H9 (cell line): Measurements from ENCODE around the gene ZRANB3. TPM values are rescaled to one million over a fixed set of nuclear protein-coding genes. Genes with fewer than 3 reads are reported as not detected.

ENCODE experiments used
- DNase-seq: peaks from one replicate; pipeline ENCODE4 v3.0.0-alpha.2; 2017
- H2AFZ ChIP-seq: one replicate; pipeline ENCODE4 v1.6.1; 2013; ENCODE audit warnings: mild to moderate bottlenecking, low read length, control low read depth, moderate library complexity
- H2AK5ac ChIP-seq: 2 replicates; pipeline ENCODE4 v1.6.1; 2013; ENCODE audit warnings: low read length, control low read depth, mixed read lengths; ENCODE audit not compliant: insufficient read length
- H2BK120ac ChIP-seq: one replicate; pipeline ENCODE4 v1.6.1; 2013; ENCODE audit warnings: low read depth, mild to moderate bottlenecking, low read length, control low read depth, inconsistent platforms; ENCODE audit not compliant: poor library complexity, severe bottlenecking
- H2BK12ac ChIP-seq: 2 replicates; pipeline ENCODE4 v1.6.1; 2013; ENCODE audit warnings: low read length, control low read depth, mixed read lengths, low read depth; ENCODE audit not compliant: insufficient read length
- H2BK15ac ChIP-seq: 2 replicates; pipeline ENCODE4 v1.6.1; 2013; ENCODE audit warnings: low read depth, low read length, control low read depth
- H2BK20ac ChIP-seq: one replicate; pipeline ENCODE4 v1.6.1; 2013; ENCODE audit warnings: low read depth, mild to moderate bottlenecking, low read length, control low read depth, inconsistent platforms; ENCODE audit not compliant: poor library complexity, severe bottlenecking
- H2BK5ac ChIP-seq: 2 replicates; pipeline ENCODE4 v1.6.1; 2013; ENCODE audit warnings: low read length, control low read depth, mixed read lengths; ENCODE audit not compliant: insufficient read length
- H3K14ac ChIP-seq: 2 replicates; pipeline ENCODE4 v1.6.1; 2013; ENCODE audit warnings: low read length, control low read depth; ENCODE audit not compliant: insufficient read depth
- H3K18ac ChIP-seq: 2 replicates; pipeline ENCODE4 v1.6.1; 2013; ENCODE audit warnings: low read depth, mild to moderate bottlenecking, mixed read lengths, low read length, control low read depth; ENCODE audit not compliant: insufficient read length
- H3K23ac ChIP-seq: 2 replicates; pipeline ENCODE4 v1.6.1; 2013; ENCODE audit warnings: low read length, control low read depth, mixed read lengths, low read depth; ENCODE audit not compliant: insufficient read length
- H3K23me2 ChIP-seq: 2 replicates; pipeline ENCODE4 v1.6.1; 2013; ENCODE audit warnings: low read depth, mild to moderate bottlenecking, mixed read lengths, low read length, control low read depth; ENCODE audit not compliant: insufficient read length, poor library complexity, severe bottlenecking
- H3K27ac ChIP-seq: 2 replicates; pipeline ENCODE4 v1.5.1; 2013; ENCODE audit warnings: low read length, control low read depth, mixed read lengths, low read depth; ENCODE audit not compliant: insufficient read length
- H3K27me3 ChIP-seq: 2 replicates; pipeline ENCODE4 v1.6.1; 2013; ENCODE audit warnings: low read length, control low read depth, inconsistent platforms; ENCODE audit not compliant: insufficient read depth
- H3K4ac ChIP-seq: 2 replicates; pipeline ENCODE4 v1.6.1; 2013; ENCODE audit warnings: low read depth, mild to moderate bottlenecking, control low read depth, inconsistent platforms, low read length, moderate library complexity
- H3K4me1 ChIP-seq: 2 replicates; pipeline ENCODE4 v1.6.1; 2013; ENCODE audit warnings: low read length, control low read depth, inconsistent platforms; ENCODE audit not compliant: insufficient read depth
- H3K4me2 ChIP-seq: 2 replicates; pipeline ENCODE4 v1.6.1; 2013; ENCODE audit warnings: low read length, control low read depth, mixed read lengths; ENCODE audit not compliant: insufficient read length, insufficient read depth
- H3K56ac ChIP-seq: 2 replicates; pipeline ENCODE4 v1.6.1; 2013; ENCODE audit warnings: low read depth, mild to moderate bottlenecking, mixed read lengths, low read length, control low read depth; ENCODE audit not compliant: insufficient read length
- H3K79me1 ChIP-seq: 2 replicates; pipeline ENCODE4 v1.6.1; 2013; ENCODE audit warnings: low read depth, mild to moderate bottlenecking, moderate library complexity, low read length, control low read depth, inconsistent platforms; ENCODE audit not compliant: insufficient read depth, poor library complexity, severe bottlenecking
- H3K79me2 ChIP-seq: 2 replicates; pipeline ENCODE4 v1.6.1; 2013; ENCODE audit warnings: low read length, control low read depth, inconsistent platforms; ENCODE audit not compliant: insufficient read depth
- H3K9ac ChIP-seq: 2 replicates; pipeline ENCODE4 v1.6.1; 2013; ENCODE audit warnings: low read length, control low read depth, mixed read lengths; ENCODE audit not compliant: insufficient read length; ENCODE audit errors: extremely low read depth
- H3K9me3 ChIP-seq: one replicate; pipeline ENCODE4 v1.6.1; 2013; ENCODE audit warnings: low read depth, low read length, inconsistent platforms; ENCODE audit not compliant: control insufficient read depth
- H3T11ph ChIP-seq: one replicate; pipeline ENCODE4 v1.6.1; 2013; ENCODE audit warnings: mild to moderate bottlenecking, low read length, control low read depth, inconsistent platforms
- H4K20me1 ChIP-seq: one replicate; pipeline ENCODE4 v1.6.1; 2013; ENCODE audit not compliant: control insufficient read depth, insufficient read length, insufficient read depth
- H4K5ac ChIP-seq: 2 replicates; pipeline ENCODE4 v1.6.1; 2013; ENCODE audit warnings: low read depth, mild to moderate bottlenecking, mixed read lengths, low read length, control low read depth; ENCODE audit not compliant: insufficient read length
- H4K8ac ChIP-seq: replicated peaks from 2 replicates; pipeline ENCODE4 v1.6.1; 2013; ENCODE audit warnings: low read length, control low read depth, mixed read lengths, low read depth; ENCODE audit not compliant: insufficient read length
- H4K91ac ChIP-seq: 2 replicates; pipeline ENCODE4 v1.6.1; 2013; ENCODE audit warnings: low read depth, mild to moderate bottlenecking, moderate library complexity, mixed read lengths, low read length, control low read depth; ENCODE audit not compliant: insufficient read length
- H3K27ac Mint-ChIP-seq, 3 experiments: 2 replicates in 2 of 3; 3 replicates in 1 of 3; pipeline ENCODE4 v1.8.0; 2020 to 2021; ENCODE audit warnings: mixed read lengths in 3 of 3, mild to moderate bottlenecking in 1 of 3, moderate library complexity in 1 of 3
- H3K27me3 Mint-ChIP-seq: 2 replicates; pipeline ENCODE4 v1.8.0; 2021; ENCODE audit warnings: low read depth, mild to moderate bottlenecking, moderate library complexity, mixed read lengths
- H3K36me3 Mint-ChIP-seq, 3 experiments: 2 replicates in 2 of 3; 3 replicates in 1 of 3; pipeline ENCODE4 v1.8.0; 2020 to 2021; ENCODE audit warnings: low read depth in 3 of 3, mixed read lengths in 3 of 3; ENCODE audit not compliant: insufficient read depth in 1 of 3
- H3K4me1 Mint-ChIP-seq, 2 experiments: 2 replicates each; pipeline ENCODE4 v1.8.0; 2020; ENCODE audit warnings: mixed read lengths in 2 of 2
- H3K4me3 Mint-ChIP-seq, 2 experiments: 2 replicates in 1 of 2; 3 replicates in 1 of 2; pipeline ENCODE4 v1.8.0; 2020 to 2021; ENCODE audit warnings: mild to moderate bottlenecking in 2 of 2, mixed read lengths in 2 of 2, moderate library complexity in 1 of 2
- H3K9me3 Mint-ChIP-seq, 2 experiments: 2 replicates in 1 of 2; 3 replicates in 1 of 2; pipeline ENCODE4 v1.8.0; 2020; ENCODE audit warnings: mild to moderate bottlenecking in 2 of 2, mixed read lengths in 2 of 2, moderate library complexity in 1 of 2
- WGBS: extraction: QIAGEN DNeasy Blood & Tissue Kit; methylation state at CpG from one replicate; pipeline ENCODE4 v1.1.7; 2013; ENCODE audit warnings: missing lambda C conversion rate, low lambda C conversion rate, mixed read lengths; ENCODE audit not compliant: insufficient read length; ENCODE audit errors: extremely low coverage; 5-methylcytosine and 5-hydroxymethylcytosine counted together
- total RNA-seq: library from RNA; stranded (reverse); gene quantifications from 2 replicates; pipeline ENCODE4 v1.2.1, GENCODE V29; 2021
- TF ChIP-seq, protein P1 (sequence below): fragments of 200-600 bp; sonication (generic); conservative IDR thresholded peaks from 3 replicates; pipeline ENCODE4 v1.8.0; 2021; ENCODE audit warnings: antibody characterized with exemption, mild to moderate bottlenecking

The ZRANB3 gene
- total RNA-seq, 1 experiment from 2014 or later: 16.7 TPM

DNA sequence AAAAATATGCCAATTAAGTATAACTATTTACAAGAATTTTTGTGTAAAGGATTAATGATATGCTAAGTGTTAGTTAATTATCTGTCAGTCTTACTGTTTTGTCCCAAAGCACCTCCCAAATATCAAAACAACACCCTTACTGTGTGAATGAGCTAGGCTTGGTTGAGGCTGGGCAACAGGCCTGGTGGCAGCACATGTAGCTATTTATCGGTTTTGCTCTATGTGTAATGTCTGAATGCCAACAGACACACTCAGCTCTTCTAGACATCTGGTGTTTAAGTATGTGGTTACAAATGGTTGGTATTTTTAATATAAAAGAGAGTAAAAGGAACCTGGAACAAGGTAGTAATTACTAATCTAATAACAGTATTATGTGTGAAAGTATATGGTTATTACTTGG lies 303.6 kb downstream of the ZRANB3 start:
- no peak overlapping the region for H3T11ph ChIP-seq
- WGBS: no CpG with 5 or more reads among the region's 1 CpG
- no peak for DNase-seq
- TF ChIP-seq, protein P1, sequence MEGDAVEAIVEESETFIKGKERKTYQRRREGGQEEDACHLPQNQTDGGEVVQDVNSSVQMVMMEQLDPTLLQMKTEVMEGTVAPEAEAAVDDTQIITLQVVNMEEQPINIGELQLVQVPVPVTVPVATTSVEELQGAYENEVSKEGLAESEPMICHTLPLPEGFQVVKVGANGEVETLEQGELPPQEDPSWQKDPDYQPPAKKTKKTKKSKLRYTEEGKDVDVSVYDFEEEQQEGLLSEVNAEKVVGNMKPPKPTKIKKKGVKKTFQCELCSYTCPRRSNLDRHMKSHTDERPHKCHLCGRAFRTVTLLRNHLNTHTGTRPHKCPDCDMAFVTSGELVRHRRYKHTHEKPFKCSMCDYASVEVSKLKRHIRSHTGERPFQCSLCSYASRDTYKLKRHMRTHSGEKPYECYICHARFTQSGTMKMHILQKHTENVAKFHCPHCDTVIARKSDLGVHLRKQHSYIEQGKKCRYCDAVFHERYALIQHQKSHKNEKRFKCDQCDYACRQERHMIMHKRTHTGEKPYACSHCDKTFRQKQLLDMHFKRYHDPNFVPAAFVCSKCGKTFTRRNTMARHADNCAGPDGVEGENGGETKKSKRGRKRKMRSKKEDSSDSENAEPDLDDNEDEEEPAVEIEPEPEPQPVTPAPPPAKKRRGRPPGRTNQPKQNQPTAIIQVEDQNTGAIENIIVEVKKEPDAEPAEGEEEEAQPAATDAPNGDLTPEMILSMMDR: no peak
- H3K4me2 ChIP-seq: no peak overlapping the region
- no peak overlapping the region for H2BK20ac ChIP-seq
- Mint-ChIP-seq H3K4me1 (no peaks in the 10 kb centered on the region), H3K36me3 (peaks cover 15 to 18% (median 15%) of the 10 kb centered on the region in 3 experiments), H3K27ac (no peak overlapping the region), H3K4me3 (no peak overlapping the region), H3K27me3 (no peaks in the 10 kb centered on the region), H3K9me3 (peaks cover 9 to 17% of the 10 kb centered on the region in 2 experiments)
- no peak overlapping the region for H2BK120ac ChIP-seq
- H3K27me3 ChIP-seq: no peaks in the 10 kb centered on the region
- no peaks in the 10 kb centered on the region for H4K20me1 ChIP-seq
- H3K14ac ChIP-seq: no peak overlapping the region
- H3K27ac ChIP-seq: no peak overlapping the region
- H2BK12ac ChIP-seq: no peak overlapping the region
- H3K9me3 ChIP-seq: peaks cover 5% of the 10 kb centered on the region
- H3K9ac ChIP-seq: no peak overlapping the region
- no peak overlapping the region for H3K56ac ChIP-seq
- H2BK15ac ChIP-seq: no peak overlapping the region
- no peaks in the 10 kb centered on the region for H3K4me1 ChIP-seq
- H2BK5ac ChIP-seq: no peak overlapping the region
- H3K18ac ChIP-seq: no peak overlapping the region
- H4K8ac ChIP-seq: no peak overlapping the region
- no peaks in the 10 kb centered on the region for H3K23me2 ChIP-seq
- no peaks in the 10 kb centered on the region for H3K79me2 ChIP-seq
- H4K91ac ChIP-seq: no peak overlapping the region
- no peak overlapping the region for H2AK5ac ChIP-seq
- H3K4ac ChIP-seq: no peak overlapping the region
- no peaks in the 10 kb centered on the region for H3K79me1 ChIP-seq
- no peak overlapping the region for H4K5ac ChIP-seq
- no peak overlapping the region for H3K23ac ChIP-seq
- no peak overlapping the region for H2AFZ ChIP-seq
